GM19452 (cell line): ENCODE data around the gene HDAC10.
A peak's percentile ranks its signal among the peaks of the same experiment; 100 is the strongest.

Experiments used
- ATAC-seq: cut with Tn5 transposase; IDR thresholded peaks from one replicate; pipeline ENCODE4 v1.9.1; 2021; ENCODE audit not compliant: unreplicated experiment

Gene HDAC10

DNA sequence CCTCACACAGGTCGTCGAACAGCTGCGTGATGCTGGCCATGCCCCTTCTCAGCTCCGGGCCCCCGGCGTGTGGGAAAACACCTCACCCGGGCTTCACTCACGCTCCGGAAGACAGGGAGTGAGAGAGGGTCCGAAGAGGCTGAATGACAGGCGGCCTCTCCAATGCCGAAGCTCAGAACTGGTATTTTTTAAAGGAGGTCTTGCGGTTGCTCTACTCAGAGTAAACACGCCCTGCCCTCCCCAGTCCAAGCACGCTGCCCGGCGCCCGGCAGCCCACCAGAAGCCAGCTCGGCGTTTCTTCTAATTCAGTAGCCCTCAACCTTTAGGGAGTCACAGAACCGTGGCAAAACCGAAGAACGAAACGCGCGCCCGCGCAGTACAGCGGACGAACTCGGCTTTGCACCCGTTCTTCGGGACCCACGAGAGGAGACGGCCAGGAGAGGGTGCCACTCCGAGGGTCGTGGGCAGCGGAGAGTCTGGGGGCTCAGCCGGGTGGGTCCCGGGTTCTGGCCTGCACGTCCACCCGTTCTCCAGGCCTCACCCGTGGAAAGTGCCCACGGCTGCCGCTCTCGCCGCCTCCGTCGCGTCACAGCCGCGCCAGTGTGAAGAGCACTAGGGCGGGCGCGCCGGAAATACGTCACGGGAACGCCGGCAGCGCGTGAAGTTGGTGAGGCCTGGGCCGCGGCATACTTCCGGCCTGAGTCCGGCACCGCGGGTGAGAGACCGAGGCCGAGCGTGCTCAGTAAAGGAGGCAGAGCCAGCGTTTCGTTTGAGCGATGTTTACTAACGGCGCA, 6.4 kb downstream of the HDAC10 start, which contains the start of gene TUBGCP6:
Gene TUBGCP6, minus strand, starts transcription at position 604 of the 794 bp plus-strand sequence. Its CDS starts 564 bp downstream, at position 40.
- ATAC-seq = peak; percentile 54

DNA sequence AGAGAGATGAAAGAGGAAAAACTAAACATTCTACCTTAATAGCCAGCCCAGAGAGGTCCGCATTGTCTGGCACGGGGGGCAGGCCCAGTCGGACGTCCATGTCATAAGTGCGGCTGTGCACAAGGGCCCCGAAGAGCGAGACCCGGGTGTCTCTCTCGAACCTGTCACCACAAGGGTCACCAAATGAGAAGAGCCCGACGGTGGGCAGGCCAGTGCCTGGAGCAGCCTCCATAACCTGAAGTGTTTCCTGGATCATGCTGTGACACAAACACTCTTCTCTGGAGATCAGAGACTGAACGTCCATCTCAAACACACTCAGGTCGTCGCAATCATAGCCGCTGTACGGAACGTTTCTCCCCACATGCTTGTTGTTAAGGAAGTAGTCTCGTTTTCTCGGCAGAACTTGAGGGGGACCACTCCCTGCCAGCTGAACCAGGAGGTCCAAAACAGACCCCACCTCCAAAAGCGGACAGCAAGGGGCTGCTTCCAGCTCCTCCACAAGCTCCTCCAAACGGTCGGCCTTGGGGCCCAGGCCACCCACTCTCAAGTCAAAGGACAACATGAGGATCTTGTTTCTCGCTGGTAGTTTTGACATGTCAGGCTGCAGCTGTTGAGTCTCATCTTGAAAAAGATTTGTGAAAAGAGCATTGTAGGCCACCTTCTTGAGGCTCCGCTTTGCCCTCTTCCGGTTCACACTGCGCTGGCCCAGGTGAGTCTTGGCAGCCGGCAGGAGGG, 7.2 kb downstream of the HDAC10 start:
- ATAC-seq = peak; percentile 1

DNA sequence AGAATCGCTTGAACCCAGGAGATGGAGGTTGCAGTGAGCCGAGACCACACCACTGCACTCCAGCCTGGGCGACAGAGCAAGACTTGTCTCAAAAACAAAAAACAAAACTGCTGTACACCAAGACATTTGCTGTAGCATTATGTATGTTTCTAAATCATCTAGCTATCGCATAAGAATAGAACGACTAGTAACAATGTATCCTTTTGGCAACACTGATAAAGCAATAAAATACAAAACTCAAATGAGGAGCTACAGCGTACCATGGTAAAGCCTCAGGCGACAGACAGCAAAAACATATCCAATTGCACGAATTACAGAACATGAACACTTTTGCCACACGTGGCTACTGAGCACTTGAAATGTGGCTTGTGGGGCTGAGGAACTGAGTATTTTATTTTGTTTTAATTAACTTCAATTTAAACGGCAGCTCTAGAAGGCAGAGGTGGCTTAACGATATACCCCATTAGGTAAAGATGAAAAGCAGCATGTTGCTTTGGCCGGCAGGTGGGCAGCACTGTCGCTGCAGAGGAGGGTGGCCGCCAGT, 8.6 kb downstream of the HDAC10 start:
- no peak for ATAC-seq

DNA sequence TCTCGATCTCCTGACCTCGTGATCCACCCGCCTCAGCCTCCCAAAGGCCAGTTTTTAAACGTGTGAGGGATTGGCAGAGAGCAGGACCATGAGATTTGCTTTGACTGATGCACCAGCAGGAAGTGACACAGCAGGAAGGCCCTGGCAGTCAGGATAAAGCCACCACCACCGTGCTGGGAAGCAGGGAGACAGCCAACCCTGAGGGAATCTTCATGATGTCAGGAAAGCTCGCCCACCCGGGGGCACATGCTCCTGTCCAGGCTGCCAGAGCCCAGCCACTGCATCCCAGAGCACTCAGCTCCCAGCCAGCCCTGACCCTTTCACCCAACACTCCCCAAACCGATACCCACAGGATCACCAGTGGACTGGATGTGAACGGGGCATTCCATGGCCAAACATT, 12.3 kb downstream of the HDAC10 start:
- ATAC-seq = no peak

DNA sequence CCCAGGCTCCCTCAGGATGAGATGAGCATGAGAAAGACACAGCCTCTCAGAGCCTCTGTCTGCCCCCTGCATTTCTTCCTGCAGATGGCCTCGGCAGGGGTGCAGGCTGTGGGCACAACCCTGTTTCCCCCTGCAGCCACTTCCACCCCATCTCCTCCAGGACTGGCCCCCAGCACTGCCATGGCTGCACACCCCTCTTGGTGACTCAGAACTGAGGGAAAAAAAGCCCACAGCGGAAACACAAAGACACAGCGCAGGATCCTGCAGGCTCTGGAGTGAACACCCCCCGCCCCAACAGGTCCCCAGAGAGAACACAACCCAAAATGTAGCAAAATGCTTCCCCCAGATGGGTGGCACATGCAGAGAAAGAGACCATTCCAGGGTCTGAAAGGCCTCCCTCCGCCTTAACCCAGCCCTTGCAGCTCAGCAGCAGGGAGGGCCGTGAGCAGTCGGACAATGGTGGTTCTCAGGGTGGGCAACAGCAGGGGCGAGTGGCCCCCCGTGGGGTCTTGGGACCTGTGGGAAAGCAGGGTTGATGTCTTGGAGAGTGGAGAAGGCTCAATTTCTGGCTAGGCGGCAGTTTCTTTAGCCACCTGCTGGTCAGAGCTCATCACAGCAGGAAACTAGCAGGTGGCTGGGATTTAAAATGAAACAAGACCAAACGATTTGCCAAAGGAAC, 14.2 kb downstream of the HDAC10 start:
- no peak for ATAC-seq

DNA sequence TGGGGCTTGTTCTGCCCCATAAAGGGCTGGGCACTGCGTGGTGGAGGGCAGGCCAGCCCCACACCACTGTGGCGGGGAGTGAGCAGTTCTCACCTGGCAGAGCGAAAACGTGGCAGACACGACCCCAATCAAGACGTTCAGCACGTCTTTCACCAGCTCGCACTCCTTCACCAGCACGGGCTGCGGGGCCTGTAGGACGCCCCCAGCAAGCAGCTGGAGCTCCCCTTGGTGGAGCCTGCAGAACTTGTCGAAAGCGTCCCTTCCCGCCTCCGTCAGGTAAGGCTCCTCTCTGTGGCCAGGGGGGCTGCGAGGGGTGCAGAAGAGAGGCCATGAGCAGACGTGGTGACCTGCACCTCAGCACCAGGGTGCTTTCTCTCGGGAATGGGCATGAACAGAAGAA, 17.8 kb downstream of the HDAC10 start:
- ATAC-seq = no peak

DNA sequence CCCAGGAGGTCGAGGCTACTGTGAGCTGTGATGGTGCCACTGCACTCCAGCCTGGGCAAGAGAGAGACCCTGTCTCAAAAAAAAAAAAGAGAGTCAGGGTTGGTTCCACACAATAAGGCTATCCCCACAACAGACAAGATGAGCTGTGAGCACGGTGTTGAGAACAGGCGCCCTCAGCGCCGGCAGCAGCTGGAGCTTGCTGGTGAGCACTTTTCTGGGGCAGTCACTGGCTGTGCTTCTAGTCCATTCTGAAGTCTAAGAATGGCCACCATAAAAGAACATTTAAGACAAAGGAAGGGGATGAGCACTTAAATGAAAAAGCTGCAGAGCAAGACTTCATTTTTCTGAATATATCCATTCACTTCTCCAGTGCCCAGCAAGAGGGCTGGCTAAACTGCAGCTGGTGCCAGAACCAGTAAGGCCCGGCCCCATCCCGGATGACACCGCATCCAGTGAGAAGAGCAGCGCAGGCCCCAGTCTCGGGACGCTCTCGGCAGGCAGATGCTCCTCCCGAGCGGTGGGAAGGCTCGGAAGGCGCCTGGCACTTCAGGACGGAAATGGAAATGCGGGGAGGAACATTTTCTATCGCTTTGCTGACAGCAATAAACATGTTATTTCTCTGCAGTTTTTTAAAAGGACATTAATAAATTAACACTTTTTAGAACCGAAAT, 18.4 kb downstream of the HDAC10 start:
- no peak for ATAC-seq

DNA sequence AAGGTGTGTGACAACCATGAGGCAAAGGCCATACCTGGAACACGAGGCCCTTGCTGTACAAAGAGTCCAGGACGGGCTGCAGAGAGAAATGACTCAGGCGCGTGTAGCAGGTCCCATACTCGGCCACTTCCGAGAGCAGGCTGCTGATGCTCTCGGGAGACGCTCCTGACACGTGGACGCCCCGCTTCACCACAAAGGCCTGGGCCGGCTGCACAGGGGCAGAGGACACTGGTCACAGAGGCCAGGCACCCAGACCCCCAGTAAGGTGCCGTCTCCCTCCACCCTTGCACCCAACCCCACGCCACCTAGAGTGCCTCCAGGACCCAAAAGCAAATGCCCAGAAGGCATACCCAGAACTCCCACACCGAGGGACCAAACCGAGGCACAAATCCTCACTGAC, 21.7 kb downstream of the HDAC10 start:
- ATAC-seq = no peak

DNA sequence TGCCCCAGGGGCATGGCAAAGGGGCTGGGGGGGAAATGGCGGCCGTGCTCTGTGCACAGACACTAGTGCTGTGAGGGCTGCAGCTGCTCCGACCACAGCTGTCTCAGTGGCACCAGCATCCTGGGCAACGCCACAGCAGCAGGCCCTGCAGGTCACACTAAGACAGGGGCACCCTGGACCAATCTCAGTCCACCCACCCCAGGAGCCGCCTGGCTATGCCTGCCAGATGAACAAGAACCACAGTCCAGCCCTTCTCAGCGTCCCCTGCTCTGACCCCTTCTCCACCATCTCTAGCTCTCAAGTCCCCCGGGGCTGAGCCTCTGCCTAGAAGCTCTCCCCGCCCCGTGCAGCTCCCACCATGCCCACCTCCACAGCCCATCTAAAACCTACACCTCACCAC, 22.7 kb downstream of the HDAC10 start:
- no peak for ATAC-seq

DNA sequence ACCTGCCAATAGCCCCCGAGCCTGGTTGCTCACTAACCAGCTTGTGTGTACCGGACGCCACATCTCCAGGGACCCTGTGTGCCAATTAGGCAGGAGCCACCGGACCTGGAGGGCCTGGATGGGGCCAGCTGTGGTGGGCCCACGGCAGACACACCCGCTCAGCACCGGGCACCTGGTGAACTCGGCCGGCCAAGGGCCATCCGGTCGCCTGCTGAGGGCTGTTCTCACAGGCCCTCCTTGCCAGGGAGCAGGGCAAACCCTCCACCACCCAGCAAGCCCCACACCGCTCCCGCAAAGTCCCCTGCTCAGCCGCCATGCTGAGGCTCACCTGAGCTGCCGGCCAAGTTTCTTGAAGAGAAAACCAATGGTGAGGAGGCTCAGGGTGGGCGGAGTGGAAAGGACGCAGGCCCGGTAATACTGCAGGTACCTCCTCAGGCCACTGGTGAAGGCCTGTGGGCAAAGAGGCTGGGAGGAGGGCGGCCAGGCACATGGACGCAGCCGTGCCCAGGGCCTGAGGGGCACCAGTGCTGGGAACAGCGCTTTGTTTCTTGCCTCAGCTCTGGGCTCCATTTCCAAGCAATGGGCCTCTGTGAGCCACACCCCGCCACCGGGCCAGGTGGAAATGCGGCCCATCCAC, 23.4 kb downstream of the HDAC10 start:
- ATAC-seq = no peak

DNA sequence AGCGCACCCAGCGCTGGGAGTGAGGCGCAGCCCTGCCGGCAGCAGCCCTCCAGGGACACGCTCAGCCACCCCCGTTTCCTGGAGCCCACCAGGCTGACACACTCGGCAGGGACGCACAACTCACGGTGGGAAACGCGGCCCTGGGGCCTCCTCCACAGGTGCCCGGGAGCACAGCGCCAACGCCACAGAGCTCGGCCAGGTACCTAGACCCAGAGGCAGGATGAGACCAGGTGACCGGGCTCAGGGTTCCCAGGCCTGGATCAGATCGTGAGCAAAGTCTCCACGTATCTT, 24.2 kb downstream of the HDAC10 start:
- no peak for ATAC-seq

DNA sequence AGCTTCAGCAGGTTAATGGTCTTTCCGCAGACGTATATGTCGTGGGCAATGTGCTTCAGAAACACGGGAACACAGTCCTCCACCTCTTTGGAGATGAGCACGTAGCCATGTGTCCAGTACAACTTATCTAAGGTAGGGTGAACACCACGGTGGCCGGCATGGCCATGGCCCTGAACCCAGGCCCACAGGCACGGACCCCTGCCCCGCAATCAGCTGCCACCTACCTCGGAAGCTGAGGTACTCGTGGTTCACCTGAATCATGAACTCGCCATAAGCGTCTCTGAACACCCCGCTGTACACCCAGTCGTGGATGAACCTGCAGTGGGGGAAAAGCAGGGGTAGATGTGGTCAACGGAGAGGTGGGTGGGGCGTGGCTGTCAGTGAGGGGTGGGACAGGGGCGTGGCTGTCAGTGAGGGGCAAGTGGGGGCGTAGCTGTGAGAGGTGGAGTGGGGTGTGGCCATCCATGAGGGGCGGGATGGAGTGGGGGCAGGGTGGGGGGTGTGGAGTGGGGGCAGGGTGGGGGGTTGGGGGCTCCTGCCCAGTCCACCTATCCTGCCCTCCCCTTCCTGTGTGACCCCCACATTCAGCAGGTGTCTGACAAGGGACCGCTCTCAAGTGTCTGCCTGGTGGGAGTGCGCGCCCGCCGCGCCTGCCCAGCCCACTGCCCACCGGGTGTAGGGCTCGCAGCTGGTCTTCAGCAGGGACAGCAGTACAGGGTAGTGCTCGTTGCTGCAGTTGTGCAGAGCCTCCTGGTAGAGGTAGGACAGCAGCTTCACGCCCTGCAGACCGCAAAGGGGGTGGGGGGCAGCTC, 24.8 kb downstream of the HDAC10 start:
- ATAC-seq = no peak

DNA sequence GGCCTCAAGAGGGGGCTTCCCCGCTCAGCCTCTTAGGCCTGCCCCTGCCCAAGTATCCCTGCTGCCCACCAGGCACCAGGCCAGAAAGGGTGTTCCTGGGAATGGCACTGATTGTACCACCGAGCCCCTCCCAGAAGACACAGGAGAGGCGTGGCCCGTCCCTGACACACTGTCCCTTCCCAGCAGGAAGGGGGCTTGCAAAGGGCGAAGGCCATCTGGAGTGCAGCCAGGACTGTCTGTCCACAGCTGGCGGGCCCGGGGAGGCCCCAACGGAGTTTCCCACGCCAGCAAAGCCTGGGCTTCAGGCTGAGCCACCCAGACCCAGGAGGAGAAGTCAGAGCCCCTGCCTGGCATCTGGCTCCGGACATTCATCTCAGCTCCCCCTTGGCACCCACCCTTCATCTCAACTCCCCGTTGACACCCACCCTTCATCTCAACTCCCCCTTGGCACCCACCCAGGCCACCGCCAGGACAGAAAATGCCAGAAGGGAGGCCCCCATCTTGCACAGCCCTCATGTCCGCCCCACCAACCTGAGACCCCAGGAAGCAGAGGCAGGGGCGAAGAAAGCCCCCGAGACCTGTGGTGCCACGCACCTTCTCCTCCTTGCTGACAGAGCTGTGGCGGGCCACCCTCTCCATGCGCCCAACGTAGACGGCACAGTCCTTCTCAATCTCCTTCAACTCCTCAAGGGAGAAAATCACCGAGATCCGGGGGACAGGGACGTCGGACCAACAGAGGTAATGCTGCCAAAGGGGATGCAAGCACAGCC, 25.7 kb downstream of the HDAC10 start:
- ATAC-seq = no peak

DNA sequence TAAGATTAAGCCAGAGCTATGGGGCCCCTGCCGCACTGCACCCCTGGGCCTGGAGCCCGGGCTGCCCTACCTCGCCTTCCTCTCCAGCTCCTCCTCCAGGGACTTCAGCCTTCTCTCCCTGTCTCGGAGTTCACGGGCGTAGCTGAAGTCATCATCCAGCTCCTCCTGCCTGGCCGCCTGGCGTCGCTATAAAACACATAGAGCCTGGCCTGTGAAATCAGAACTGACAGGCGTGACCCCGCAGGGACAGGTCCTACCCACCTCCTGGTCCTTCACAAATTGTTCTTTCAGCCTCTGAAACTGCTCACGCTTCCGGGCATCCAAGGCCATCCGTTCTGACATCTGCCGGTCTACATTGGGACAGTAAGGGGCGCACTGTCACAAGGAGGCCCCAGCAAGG, 27.0 kb downstream of the HDAC10 start:
- ATAC-seq = no peak

DNA sequence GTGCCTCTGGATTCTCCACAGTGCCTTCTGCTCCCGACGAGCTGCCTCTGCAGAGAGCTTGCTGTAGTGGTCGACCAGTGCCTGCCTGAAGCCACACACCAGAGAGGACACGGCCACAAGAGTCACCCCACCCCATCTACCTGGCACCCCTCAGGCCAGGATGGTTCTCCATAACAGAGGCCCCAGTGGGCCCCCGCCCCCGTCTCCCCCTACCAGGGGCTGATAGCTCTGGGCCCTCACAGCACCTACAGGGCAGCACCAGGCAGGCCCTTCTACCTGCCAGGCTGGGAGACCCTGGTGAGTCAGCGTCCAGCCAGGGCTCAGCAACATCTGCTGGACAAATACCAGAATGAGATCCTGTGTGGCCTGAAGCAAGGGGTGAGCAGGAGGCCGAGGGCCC, 28.6 kb downstream of the HDAC10 start:
- no peak for ATAC-seq

DNA sequence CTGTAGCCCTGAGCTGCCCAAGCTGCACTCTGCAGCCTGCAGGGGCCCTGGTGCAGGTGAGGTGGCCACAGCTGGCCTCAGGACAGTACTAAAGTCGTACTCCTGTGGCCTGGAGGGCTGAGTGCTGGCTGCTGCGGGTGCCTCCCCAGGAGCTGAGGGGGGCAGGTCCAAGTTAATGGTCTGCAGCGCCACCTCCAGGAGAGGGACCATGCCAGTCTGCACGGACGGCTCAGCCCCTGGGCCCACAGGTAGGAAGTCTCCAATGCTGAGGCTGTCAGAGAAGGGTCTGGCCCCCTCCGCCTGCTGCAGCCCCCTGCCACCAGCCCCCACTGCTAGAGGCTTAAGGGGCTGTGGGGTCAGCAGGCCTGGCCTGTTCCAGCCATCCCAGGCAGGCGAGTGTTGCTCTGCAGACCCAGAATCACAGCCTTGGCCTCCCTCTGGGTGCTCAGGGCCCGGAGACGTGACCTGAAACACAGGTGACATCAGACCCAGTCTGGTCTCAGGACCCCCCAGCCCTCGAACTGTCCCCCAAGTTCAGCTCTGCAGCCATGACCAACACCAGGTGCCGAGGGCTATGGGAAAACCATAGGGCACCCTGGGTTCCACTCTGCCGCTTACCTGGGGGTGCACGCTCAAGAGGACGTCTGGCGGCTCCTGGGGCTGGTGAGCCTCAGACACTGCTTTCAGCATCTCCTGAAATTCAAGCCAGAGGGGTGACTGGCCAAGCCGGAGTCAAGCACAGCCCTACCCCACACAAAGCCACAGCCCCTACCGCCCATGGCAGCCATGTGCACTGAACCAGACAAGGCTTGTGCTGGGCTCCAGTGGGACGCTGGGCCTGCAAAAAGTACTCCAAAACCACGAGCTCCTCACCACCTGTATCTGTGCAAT, 29.4 kb downstream of the HDAC10 start:
- no peak for ATAC-seq

DNA sequence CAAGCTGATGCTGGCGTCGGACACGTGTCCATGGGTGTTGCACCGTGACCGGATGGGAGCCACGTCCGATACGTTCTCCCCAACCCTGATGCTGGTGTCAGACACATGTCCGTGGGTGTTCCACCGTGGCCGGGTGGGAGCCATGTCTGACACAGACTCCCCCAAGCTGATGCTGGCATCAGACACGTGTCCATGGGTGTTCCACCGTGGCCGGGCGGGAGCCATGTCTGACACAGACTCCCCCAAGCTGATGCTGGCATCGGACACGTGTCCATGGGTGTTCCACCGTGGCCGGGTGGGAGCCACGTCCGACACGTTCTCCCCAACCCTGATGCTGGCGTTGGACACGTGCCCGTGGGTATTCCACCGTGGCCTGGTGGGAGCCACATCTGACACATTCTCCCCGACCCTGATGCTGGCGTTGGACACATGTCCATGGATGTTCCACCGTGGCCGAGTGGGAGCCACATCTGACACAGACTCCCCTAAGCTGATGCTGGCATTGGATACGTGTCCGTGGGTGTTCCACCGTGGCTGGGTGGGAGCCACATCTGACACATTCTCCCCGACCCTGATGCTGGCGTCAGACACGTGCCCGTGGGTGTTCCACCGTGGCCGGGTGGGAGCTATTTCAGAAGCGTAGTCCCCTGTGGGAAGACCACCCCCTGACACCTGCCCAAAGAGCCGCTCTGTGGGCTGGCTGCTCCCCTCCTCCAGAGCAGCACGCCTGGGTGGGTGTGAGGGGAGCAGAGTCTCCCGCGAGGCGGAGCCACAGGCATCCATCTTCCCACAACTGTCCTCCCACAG, 30.3 kb downstream of the HDAC10 start:
- ATAC-seq = no peak
